T-helper 9 cell (primary cell): ENCODE data around the gene PSAP.
A peak's percentile ranks its signal among the peaks of the same experiment; 100 is the strongest.
"Not testable (repeated sequence)": the region's sequence is repeated elsewhere in the genome, so short reads cannot be mapped to it uniquely, and the experiment has no call there.

Source experiments
- DNase-seq: peaks from one replicate; pipeline ENCODE4 v3.0.0-alpha.2; 2020
- total RNA-seq, 2 donors: gene quantifications; one replicate each; lab custom pipeline; 2026; lab: John Stamatoyannopoulos, UW

Gene PSAP
- 221 to 322 reads per million in 2 donors for total RNA-seq

DNA sequence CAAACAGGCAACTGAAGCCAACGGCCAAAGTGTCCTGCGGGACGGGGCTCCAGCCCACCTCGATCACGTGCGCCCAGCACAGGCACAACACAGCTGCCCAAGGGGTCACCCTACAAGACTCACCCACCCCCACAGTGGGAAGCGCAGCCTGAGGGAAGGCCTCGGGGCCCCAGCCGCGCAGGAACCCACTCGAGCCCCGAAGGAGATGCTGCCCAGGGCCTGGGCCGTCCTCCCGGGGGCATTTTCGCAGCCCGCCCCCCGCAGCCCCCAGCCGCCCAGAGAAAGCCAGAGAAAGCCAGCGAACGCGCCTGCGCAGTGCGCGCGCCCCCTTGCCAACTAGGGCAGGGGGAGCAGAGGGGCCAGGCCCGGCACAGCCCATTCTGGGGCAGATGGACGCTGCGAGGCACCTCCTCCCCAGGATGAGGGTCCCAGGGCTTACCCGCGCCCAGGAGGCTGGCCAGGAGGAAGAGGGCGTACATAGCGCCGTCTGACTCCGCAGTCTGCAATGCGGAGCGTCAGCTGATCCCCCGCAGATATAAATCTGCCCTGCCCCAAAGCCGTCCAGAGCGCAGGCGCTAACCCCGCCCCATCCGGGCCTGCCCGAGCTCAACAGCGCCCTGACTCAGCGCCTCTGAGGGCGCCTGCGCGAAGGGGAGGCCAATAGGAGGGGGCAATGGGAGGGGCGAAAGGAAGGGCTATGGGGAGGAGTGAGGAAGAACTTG lies at the start of gene PSAP:
Gene PSAP, minus strand, starts transcription at position 509 of the 722 bp plus-strand sequence. Its CDS starts 30 bp downstream, at position 479.
- DNase-seq: peak; percentile 97

DNA sequence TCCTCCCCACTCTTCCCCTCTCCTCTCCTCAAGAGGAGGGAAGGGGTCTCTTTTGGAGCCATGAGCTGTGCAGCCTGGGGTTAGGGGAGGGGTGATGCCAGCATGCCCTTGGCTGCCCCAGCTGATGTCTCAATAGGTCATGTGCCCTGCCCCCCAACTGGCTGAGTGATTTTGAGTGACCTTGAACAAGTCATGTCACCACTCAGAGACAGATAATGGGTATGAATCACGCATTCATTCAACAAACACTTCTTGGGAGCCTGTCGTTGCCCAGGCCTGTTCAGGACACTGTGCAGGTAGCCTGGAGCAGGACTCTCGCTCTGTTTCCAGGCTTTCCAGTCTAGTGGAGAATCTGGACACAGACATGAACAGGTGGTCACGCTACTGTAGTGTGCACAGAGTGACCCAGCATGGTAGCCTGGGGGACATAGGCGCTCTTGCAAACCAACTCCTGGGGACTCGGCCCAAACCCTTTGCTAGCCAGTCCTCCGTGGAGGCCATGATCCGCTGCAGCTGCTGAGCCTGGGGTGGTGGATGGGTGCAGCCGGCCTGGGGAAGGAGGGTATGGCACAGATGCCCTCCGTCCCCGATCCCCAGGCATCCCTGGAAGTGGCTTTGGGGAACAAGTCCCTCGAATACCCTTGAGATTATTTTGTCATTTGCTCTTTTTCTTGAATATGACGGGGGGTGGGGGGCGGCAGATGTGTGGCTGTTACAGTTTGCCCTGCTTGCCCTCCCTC lies 49.6 kb upstream of the PSAP start:
- DNase-seq: no peak

DNA sequence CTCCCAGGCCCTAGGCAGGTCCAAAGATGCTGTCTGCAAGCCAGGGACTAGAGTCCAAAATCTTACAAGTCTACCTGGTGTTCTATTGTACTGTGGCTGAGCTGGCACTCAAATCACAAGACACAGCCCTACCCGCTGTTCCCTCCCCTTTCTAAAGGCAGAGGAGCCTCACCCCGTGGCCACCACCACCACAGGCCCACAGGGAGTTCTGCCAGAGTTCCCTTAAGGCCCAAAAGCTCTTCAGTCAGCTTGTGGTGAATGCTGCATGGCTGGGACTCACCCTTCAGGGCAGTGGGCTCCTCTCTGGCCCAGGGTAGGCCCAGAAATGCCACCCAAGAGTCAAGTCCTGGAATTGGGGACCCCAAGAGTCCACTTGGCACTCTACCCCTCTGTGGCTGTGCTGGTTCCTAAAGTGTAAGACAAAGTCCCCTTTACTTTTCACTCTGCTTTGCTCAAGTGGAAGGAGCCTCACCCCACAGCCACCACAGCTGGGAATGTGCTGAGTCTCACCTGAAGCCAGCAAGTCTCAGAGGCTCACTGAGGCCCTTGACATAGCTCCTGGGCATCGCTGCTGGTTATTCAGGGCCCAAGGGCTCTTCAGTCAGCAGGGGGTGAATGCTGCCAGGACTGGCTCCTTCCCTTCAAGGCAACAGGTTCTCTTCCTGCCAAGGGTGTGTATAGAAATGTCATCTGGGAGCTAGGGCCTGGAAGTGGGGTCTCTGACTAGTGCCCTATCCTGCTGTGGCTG lies 48.8 kb upstream of the PSAP start:
- no peak for DNase-seq

DNA sequence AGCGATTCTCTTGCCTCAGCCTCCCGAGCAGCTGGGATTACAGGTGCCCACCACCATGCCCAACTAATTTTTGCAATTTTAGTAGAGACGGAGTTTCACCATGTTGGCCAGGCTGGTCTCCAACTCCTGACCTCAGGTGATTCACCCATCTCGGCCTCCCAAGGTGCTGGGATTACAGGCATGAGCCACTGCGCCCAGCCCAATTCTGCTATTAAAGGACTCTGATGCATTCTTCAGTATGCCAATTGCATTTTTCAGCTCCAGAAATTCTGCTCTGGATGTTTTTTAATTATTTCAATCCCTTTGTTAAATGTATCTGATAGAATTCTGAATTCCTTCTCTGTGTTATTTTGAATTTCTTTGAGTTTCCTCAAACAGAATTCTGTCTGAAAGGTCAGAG lies 47.3 kb upstream of the PSAP start:
- not testable (repeated sequence) for DNase-seq

DNA sequence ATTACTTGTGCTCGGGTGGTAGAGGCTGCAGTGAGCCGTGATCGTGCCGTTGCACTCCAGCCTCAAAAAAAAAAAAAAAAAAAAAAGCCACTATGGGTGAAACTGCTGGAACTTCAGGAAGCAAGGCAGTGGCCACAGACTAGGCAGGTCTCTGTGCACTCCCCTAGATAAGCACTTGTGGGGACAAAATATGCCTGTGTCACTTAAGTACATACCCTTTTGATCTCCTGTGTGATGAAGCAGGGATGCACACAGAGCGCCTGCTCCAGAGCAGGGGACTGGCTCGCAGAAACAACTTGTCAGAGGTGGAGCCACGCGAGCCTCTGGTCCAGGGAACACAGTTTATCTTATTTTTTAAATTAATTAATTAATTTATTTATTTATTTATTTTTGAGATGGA lies 42.9 kb upstream of the PSAP start:
- DNase-seq: no peak

DNA sequence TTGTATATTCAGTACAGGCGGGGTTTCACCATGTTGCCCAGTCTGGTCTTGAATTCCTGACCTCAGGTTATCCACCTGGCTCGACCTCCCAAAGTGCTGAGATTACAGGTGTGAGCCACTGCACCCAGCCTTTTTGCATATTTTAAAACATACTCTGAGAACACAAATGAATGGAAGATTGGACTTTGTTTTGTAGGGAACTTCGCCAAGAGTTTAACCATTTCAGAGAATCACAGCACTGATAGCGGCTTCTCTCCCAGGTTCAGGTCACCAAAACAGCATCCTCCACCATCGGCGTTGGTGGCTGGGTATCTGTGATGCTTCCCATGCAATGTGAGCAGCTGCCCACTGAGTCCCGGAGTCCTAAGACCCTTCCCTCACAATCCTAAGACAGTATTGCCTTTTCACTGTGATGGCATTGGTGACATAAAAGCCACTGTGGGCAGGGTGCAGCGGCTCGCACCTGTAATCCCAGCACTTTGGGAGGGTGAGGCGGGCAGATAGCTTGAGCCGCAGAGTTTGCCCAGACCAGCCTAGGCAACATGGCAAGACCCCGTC lies 42.3 kb upstream of the PSAP start:
- DNase-seq: no peak

DNA sequence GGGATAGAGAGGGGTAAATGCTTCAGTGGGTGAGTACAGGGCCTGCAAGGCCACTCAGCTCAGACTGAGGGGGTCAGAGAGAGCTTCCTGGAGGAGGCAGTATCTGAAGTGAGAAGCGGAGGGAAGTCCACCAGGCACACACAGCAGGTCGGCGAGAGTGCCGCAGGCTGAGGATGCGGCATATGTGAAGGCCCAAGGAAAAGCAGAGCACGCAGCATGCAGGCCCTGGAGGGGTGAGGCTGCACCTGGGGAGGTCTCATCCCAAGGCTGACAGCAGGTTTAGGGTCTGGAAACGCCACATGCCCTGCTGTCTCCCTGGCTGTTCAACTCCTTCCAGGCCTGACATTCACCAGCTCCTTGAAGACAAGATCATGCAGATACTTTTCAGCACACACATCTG lies 40.4 kb upstream of the PSAP start:
- no peak for DNase-seq

DNA sequence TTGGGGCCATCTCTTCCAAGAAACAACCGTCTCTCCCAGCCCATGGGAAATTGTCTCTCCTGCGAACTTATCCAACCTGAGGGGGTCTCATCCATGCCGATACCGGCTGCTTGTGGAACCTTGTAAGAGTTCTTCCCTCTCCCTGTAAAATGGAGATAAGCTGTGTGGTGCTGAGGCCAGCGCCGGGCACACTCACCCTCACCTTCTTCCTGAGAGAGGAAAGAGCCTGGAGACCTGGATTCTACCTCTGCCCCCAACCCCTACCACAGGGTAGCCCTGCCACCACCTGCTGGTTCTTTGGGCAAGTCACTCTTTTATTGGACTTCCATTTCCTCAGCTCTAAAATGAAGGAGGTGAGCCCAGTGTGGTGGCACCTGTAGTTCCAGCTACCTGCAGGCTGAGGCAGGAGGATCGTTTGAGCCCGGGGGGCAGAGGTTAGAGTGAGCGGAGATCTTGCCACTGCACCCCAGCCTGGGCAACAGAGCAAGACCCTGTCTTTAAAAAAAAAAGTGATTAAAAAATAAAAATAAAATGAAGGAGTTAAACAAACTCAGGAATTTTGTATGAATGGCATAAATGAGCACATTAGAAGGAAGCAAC lies 38.4 kb upstream of the PSAP start:
- DNase-seq: no peak

DNA sequence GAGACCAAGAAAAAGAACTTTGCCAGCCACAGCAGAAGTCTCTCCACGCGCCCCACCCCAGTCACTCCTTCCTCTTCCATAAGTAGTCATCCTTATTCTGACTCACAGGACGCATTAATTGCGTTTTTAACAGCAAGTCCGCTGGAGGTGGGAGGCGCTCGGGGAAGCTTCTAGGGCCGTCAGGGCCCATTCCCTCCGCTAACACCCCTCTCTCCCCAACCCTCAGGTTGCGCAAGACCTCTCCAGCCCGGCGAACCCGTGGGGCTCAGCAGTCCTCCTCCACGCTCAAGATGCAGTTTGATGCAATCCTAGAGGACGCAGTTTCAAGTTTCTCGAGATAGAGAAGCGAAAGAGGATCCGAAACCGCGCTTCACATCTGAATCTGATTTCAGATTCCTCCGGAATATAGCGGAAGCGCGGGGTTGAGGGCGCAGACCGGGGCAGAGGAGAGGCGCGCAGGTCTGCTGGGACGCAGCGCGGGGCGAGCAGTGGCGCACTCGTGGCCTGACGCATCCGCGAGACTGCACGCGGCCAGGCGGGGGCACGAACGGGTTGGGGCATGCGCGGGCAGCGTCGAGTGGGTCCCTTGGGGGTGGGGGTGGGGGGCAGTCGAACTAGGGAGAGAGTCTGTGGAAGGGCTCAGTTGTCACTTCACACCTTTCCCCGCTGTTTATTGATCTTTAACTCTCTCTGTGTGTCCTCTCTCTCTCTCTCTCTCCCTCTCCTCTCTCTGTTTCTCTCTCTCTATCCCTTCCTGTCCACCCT lies 37.8 kb upstream of the PSAP start:
- DNase-seq: no peak

DNA sequence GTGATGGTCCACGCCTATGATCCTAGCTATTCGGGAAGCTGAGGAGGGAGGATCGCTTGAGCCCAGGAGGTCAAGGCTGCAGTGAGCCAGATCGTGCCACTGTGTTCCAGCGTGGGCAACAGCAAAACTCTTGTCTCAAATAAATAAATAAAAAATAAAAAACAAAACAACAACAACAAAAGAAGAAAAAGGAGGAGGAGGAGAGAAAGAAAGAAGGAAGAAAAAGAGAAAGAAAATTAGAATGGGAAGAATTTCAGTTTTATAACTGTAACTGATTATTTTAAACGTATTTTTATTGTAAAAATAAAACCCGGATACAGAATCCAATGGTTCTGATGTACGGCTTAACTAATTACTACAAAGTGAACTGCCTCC lies 37.2 kb upstream of the PSAP start:
- no peak for DNase-seq

DNA sequence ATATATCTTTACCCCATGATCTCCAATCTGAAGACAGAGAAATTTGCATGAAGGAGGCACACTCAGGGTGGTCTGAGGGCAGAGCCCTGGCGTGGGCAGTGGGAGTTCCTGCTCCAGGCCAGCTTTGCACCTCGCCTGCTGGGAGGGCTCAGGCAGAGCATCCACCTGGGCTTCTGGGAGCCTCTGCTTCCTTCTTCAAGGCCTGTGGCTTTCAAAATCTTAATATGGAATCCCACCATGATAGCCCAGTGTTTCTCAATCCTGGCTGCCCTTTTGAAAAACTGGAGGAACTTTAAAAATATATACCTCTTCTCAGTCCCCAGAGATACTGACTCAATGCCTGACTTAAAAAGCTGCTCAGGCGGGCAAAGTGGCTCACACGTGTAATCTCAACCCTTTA lies 36.7 kb upstream of the PSAP start:
- DNase-seq: no peak

DNA sequence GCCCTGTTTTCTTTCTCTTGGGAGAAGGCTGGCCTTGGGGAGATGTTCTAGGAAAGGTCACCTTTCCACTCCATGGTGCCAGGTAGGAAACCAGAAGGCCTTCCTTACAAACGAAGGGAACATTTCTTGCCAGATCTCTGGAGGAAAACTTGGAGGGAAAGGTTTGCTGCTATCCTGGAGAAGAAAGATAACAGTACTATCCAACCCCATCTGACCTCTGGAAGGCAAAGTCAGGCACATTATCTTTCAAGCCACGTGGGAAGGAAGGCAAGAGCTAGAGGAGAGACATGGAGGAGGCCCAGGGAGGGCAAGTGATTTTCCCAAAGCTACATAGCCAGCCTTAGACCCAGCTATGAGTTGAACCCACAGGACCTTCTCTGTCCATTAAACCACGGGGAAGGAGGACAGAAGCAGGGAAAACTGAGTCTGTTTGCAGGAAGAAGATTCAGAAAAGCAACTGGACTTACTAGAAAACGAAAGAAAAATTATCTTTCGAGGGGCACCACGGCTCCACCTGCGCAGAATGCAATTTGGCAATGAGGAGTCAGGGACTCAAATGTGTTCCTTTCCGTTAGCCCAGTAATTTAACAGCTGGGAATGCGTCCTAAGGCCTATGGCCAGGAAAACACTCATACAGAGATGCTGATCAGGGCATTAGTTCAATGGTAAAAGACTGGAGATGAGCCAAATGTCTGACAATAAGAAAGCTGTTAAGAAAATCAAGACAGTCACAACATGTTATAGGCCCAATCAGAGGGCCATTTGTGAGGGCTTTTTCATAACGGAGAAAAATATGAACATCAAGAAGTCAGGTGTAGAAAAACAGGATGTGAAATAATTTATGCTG lies 32.0 kb upstream of the PSAP start:
- DNase-seq: no peak

DNA sequence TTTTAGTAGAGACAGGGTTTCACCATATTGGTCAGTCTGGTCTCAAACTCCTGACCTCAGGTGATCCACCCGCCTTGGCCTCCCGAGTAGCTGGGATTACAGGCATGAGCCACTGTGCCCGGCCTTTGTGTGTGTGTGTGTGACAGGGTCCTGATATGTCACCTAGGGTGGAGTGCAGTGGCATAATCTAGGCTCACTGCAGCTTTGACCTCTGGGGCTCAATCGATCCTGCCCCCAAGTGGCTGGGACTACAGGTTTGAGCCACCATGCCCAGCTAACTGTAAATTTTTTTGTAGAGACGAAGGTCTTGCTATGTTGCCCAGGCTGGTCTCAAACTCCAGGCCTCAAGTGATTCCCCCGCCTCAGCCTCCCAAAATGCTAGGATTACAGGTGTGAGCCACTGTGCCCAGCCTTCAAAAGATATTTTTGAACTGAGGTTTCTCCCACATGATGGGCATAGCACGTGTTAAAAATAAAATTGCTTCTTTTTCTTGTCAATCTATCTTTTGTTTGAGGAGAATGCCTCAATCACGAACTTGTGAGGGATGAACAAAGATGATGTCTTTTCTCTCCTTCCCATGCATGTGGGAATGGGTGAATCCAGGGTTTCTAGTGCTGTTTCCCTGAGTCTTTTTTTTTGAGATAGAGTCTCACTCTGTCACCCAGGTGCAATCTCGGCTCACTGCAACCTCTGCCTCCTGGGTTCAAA lies 30.8 kb upstream of the PSAP start:
- DNase-seq: no peak

DNA sequence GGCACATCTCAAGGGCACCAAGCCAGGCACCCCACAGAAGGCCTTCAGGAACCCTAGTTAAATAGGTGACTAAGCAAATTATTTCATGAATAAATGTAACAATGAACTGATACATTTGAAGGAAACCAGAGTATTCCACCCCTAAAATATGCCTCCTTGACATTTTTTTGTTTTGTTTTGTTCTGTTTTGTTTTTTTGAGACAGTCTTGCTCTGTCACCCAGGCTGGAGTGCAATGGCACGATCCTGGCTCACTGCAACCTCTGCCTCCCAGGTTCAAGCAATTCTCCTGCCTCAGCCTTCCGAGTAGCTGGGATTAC lies 30.2 kb upstream of the PSAP start:
- DNase-seq: not testable (repeated sequence)

DNA sequence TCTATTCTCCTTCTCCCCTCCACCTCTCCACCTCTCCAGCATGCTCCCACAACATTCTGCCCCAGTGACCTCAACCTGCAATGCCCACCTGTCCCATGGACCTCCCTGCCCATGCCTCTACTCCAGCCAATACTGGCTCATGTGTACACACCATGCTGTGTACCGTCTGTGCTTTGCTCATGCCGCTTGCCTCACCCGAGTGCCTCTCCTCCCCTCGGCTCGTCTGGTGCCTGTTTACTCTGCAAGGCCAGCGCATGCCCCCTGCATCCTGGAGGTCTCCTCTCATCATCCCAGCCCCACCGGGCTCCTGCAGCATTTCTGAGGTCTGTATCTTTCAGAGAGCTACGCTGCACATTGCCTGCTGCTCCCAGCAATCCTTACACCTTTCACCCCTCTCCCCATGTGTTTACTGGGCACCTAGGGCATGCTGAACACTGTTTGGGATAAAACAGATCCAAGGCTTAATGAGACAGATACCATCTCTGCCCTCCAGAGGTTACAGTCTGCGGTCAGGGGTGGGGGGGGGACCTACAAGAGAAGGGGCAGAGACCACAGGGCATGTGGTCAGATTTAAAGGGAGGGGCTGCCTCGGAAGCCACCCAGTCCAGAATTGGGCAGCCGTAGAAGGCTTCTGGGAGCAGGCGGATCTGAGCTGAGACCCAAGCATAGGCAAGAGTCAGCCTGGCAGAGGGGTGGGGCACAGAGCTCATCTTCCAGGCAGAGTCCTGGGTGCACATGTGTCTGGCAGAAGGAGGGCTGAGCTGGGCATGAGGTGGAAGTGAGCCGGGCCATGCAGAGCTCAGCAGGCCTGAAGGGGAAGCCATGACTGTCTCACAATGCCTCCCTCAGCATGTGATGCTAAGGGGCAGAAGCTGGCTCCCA lies 29.6 kb upstream of the PSAP start:
- DNase-seq: no peak

DNA sequence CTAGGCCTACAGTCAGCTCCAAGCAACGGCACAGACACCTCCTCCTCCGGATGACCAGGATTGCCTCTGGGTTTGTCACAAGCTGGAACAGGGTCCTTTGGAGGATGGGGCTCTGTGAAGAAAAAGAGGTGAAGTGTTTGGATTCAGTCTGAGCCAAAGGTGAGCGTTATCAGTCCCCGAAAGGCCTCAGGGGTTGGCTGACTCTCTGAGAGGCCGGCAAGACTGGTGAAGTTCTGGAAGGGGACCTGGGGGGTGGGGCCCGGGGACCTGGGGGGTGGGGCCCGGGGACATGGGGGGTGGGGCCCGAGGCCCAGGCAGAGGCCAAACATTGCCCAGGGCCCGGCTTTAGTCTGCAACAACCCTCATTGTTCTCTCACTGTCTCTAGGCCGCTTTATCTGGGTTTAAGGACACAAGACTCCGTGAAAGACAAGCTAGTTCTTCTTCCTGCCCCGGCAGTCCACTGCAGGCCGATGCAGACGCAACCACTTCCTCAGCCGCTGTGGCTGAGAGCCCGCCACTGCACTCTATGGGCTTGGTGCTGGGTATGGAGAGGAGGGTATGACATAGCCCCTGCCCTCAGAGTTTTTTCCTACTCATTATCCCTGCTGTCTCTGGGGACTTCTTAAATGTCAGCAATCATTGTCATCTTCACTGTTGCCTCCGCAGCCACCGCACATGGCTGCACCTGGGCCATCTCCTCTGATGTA lies 27.4 kb upstream of the PSAP start:
- DNase-seq: no peak

DNA sequence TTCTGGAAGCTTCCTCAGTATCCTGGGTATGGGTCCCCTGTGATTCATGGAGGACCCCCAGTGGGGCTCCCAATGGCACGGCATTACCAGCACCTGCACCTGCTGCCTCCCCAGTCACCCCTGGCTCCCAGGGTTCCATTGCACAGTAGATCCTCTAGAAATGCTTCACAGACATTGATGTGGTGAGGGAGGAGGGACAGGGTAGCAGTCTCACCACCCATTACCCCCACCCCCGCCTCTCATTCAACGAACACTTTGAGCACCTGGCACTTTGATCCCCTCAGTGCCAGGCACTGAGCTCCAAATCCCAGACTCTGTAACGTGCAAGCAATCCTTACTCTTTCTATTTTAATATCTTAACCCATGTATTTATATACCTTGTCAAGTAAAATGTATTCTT lies 26.8 kb upstream of the PSAP start:
- DNase-seq: no peak

DNA sequence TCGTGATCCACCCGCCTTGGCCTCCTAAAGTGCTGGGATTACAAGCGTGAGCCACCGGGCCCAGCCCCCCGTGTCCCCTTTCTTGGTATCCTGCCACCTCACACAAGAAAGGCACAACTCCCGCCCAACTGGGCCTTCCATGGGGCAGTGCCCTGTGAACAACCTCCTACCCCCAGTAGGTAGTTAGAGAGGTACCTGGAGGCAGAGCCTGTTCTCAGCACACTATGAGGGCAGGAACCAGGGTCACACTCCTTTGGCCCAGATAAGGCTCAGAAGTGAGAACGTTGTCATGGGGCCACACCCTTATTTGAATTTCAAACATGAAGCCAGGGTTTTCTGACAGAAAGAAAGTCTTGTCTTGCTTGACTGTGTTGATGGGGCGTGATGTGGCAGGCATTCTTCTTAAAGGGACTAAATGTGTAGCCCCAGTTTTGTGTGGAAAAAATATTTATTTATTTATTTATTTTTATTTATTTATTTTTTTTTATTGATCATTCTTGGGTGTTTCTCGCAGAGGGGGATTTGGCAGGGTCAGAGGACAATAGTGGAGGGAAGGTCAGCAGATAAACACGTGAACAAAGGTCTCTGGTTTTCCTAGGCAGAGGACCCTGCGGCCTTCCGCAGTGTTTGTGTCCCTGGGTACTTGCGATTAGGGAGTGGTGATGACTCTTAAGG lies 23.8 kb upstream of the PSAP start:
- not testable (repeated sequence) for DNase-seq
